ENCODE results near the gene CEP78.

The CEP78 gene

DNA sequence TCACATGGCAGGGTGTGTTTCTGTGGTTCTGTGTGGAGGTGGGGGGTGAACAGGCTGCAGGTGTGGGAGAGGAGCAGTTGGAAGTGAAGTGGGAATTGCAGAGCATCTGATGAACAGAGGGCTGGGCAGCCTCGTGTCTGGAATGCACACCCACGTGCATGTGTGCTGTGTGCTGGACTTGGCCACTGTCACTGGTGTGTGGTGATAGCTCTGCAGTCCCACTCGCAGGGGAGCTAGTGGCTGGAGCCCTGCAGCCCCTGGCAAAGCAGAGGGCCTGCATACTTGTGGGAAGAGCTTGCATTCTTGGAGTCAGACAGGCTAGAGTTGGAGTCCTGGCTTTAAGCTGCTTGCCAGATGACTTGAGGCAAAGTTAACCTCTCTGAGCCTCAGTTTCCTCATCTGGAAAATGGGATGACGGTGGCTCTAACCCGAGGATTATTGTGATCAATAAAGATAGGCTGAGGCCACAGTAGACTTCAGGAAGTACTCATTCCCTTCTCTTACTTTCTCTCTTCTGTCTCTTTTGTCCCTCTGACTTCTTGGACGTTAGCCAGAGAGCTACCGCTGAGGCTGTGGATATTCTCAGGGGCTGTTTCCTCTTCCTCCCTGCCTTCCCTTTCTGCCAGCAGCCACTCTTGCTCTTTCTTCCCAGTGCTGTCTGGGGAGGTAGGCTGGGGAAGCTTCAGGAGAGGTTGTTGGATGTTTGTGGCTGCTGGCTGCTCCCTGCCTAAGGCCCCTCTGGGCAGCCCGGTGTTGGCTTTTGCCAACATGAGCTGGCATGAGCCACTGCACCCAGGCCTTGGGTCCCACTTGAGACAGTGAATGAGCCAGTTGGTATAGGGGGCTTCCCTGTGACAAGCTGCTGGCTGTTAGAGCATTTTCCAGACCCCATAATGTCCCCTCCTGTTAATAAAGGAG lies 79.3 kb downstream of the CEP78 start:
- DNase-seq, result no peak

DNA sequence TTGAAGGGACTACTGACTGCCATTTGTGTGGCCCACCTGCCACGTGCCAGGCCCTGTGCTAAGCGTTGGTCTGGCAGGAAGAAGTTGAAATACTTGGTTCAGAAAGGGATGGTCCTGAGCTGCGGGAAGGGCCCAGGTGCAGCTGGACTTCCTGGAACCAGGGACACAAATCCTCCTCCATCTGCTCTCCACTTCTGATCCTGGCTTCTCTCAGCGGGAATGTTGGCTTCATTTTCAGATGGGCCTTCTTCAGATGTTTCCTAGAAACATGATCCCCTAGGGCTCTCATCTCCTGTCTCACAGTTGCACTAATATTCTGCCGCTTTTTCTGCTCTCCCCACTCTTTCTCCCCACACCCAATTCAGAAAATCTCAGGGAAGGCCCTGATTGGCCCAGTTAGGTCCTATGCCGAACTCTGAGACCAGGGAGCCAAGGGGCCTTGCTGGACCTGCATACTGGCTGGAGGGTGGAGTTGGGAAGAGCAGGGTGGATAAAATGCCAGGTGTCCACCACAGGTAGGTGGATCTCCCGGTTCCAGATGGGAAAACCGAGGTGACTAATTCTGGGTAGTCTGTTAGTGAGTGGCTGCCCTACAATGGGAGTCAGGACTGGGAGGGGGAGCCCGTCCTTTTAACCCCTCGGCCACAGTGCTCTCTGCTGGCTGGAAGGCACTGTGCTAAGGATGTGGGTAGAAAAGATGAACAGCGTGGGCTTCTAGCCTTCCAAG lies 80.5 kb downstream of the CEP78 start:
- DNase-seq, result no peak

DNA sequence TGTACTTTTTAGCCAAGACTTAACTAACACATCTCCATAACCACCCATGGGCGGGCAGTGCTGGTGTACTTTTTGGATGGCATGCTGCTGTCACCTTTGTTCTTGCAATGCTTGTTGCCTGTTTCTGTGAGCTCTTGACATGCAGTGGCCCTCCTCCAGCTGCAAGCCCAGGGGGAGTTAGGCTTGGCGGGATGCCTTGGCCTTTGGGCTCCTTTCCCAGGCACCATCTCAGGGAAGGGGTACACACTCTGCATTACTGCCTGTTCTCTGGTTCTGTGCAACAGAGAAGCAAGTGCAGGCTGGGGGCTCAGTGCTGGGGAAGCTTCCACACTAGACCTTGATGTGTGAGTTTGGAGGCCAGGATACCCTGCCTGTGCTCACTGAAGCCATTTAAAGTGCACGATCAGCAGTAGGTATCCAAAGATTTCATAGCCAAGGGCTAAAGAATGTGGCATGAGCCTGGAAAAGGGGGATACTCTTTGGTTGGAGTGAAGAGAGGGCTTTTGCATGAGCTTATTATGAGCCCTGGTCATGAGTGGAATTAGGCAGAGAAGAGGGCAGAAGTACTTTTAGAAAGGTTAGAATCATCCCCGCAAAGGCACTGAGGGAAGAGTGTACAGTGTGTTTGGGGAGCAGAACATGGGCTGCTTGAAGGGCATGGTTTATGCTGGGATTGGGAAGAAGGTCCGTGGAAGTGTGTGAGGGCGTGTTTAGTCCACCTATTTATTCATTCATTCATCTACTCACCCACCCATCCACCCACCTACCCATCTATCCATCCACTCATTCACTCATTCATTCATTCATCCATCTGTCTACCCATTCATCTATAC lies 83.5 kb downstream of the CEP78 start:
- no peak for DNase-seq

DNA sequence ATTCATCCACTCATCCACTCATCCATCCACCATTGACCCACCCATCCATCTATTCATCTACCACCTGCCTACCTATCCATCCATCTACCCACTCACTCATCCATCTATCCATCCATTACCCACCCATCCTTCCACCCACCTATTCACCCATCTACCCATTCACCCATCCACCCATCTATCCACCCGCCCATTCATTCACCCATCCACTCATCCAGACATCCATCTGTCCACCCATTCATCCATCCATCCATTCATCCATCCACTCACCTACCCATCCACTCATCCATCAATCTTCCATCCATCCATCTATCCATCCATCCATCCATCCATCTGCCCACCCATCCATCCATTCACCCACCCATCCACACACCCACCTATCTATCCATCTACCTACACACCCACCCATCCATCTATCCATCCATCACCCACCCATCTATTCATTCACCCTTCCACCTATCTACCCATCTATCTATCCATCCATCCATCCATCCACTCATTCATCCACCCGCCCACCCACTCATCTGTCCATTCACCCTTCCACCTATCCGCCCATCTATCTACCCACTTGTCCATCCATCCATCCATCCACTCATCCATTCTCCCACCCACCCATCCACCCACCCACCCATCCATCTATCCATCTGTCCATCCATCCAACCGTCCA lies 84.3 kb downstream of the CEP78 start:
- DNase-seq, result no peak

DNA sequence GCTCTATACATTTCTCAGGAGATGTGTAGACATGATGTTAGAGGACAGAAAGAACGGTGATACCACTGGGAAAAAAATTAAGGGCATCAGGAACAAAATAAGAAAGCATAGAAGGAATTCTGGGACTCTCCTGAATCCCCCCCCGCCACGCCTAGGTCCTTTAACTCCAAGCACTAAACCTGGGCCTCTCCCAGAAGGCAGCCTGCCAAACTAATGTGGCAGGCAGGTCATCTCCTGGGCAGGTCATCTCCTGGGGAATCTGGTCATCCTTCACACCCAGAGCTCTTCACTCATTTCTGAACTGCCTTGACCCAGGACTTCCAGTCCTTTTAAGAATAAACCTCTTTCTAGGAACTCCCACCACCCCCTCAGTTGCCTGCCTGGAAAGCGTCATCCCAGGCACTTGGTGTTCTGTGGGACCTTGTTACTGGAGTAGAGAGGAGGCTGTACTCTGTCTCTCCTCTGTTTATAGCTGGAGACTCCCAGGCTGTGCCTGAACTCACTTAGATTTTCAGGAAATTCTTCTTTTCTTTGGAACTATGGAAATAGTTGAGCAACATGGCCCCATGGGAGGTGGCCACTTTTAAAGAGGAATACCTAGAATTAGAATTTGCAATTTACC lies 85.1 kb downstream of the CEP78 start:
- DNase-seq, result no peak

DNA sequence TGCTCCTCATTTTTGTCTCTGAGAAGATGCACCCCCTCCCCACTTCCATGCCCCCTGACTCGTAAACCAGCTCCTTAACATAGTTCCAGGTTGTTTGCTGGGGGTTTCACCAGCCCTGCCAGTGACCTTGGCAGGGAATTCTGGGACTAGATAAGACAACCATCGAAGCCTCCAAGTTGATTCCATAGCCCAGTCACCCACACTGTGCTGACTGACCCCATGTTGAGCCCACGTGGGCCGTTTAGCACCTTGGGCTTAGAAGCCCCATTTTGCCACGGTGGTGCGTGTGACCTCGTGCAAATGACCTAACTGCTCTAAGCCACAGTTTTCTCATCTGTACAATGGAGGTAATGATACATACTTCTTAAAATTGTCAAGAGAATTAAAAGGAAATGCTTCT lies 85.6 kb downstream of the CEP78 start:
- DNase-seq, result no peak

DNA sequence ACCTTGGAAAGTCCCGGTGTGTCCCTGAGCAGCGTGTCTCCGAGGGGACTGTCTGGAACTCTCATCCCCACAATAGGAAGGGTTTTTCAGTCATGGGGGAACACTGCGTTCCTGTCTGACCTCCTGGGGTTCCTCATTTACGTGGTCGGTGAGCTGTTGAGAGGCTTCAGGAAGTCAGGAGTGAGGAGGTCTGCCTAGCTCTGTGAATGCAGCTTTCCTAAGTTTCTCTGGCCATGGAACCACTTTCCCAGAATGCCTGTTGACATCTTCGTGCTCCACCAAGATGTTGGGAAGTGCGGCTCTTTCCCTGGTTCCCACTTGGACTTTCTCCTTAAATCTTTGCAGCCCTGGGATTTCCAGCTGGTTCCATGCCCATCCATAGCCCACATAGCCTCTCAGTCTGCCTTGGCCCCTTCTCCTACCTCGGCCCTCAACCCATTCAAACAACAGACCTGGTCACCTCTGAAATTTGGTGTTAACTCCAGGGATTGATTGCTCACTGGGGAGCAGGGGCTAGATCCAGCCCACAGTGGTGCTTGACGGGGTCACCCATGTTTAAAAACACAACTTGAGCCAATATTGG lies 88.3 kb downstream of the CEP78 start:
- no peak for DNase-seq

DNA sequence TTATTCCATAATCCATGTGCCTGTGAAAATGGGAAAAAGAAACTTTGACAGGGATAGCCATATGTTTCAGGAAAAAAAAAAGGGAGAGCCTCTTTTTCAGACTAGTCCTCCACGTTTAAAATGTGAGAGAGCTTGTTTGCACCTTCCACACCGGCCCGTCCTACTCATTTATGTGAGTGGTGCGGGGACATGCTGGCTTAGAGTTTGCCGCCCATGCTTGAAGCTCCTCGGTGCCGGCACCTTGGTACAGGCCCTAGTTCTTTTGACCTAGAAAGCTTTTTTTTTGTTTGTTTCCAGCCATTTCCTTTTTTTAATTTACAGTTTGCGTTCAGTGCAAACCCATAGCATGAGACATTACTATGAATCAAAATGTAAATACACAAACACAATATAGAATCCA lies 88.8 kb downstream of the CEP78 start:
- DNase-seq, result no peak

DNA sequence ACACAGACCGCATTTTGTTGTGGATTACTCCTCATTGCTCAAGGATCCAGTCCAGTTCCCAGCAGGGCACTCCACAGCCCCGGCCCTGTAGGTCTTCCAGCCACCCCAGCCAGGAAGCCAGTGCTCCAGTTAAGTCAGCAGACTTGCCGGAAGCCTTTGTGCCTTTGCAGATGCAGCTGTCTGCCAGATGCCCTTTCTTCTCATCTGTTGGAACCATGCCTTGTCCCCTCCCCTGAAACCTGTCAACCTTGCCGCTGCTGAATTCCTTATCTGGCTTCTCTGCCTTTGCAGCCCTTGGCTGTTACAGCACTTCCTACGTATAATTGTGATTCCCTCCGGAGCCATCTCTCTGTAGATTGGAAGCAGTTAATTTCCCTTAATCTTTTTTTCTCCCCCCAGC lies 89.5 kb downstream of the CEP78 start:
- no peak for DNase-seq

DNA sequence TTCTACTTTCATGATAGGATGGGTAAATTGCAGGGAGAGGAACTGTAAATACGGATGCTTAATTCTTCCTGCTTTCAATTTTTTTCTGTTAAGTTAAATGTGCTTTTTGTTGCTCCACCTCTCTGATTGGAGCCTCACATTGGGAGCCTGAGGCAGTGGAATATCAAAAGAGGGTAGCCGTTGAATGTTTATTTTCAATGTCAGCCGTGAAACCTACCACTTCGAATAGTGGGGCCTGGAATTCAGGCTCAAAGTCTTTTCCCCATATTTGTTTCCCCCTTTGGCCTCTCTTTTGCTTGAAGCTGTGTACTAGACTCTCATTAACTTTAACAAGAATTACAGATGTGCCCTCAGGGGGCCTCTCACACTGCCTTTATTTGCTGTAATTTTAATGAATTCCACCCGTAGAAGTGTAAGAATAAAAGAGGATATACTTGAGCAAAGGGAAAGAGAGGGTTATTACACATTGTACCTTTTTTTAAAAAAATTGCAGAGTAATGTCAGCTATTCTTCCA lies 90.0 kb downstream of the CEP78 start:
- DNase-seq, result no peak

DNA sequence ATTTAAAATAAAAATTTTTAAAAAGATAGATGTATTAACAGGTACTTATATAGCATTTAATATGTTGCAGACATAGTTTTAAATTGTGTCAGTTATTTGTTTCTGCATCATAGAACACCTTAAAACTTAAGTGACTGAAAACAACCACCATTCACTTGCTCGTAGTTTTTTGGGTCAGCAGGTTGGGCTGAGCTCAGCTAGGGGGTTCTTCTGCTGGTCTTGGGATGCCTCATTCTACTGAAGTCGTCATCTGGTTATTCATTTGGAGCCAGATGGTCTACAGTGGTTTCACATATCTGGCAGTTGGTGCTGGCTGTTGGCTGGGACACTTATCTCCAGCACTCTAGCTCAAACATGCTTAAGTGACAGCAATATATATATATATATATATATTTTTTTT lies 90.7 kb downstream of the CEP78 start:
- no peak for DNase-seq

Data from CD4-positive, alpha-beta T cell treated with Interleukin-15 for 1 hour (primary cell).